H1 (cell line): Measurements from ENCODE around the gene POLR3GL. TPM values are rescaled to one million over a fixed set of nuclear protein-coding genes. Genes with fewer than 3 reads are reported as not detected.

Experiments used
- CTCF ChIA-PET: fragments of 300-600 bp; sonication (Branson Sonifier 250); formaldehyde crosslinking; loops from one replicate; lab custom pipeline; 2021; ENCODE audit not compliant: partially characterized antibody; lab: Charles Lee
- POLR2A ChIA-PET: fragments of 300-600 bp; sonication (Branson Sonifier 250); formaldehyde crosslinking; loops from one replicate; lab custom pipeline; 2021; ENCODE audit warnings: inconsistent platforms; ENCODE audit not compliant: partially characterized antibody; lab: Charles Lee
- DNase-seq, 2 experiments: peaks; one replicate each; pipeline versions ENCODE4 v3.0.0 to v3.0.0-alpha.2; 2010 to 2022; ENCODE audit warnings: low spot score in 2 of 2, low read depth in 1 of 2, mixed read lengths in 1 of 2
- FAIRE-seq: peaks from 2 replicates; lab custom pipeline; 2011; peaks lifted over from hg19 to GRCh38; lab: Jason Lieb, UNC
- H2AFZ ChIP-seq: 2 replicates; pipeline ENCODE4 v1.8.1; 2012; ENCODE audit warnings: low read length, inconsistent platforms
- H2AK5ac ChIP-seq: 2 replicates; pipeline ENCODE4 v1.6.1; 2013; ENCODE audit warnings: low read depth, low read length
- H2BK120ac ChIP-seq: replicated peaks from 2 replicates; pipeline ENCODE3; 2013; ENCODE audit warnings: low read depth, low read length, inconsistent platforms
- H2BK12ac ChIP-seq: 2 replicates; pipeline ENCODE4 v1.6.1; 2013; ENCODE audit warnings: low read depth, low read length
- H2BK15ac ChIP-seq: 2 replicates; pipeline ENCODE4 v1.6.1; 2013; ENCODE audit warnings: low read length
- H2BK20ac ChIP-seq: 2 replicates; pipeline ENCODE4 v1.6.1; 2013; ENCODE audit warnings: low read length
- H2BK5ac ChIP-seq: 2 replicates; pipeline ENCODE4 v1.6.1; 2013; ENCODE audit warnings: low read depth, low read length
- H3K14ac ChIP-seq: 2 replicates; pipeline ENCODE4 v1.6.1; 2013; ENCODE audit warnings: inconsistent platforms; ENCODE audit not compliant: insufficient read length
- H3K18ac ChIP-seq: 2 replicates; pipeline ENCODE4 v1.6.1; 2013; ENCODE audit warnings: low read length; ENCODE audit errors: extremely low read depth
- H3K23ac ChIP-seq: 2 replicates; pipeline ENCODE4 v1.6.1; 2013; ENCODE audit warnings: inconsistent platforms; ENCODE audit not compliant: insufficient read length
- H3K23me2 ChIP-seq: 2 replicates; pipeline ENCODE4 v1.6.1; 2013; ENCODE audit warnings: low read depth, low read length
- H3K27ac ChIP-seq: 2 replicates; pipeline ENCODE4 v1.6.1; 2011; ENCODE audit warnings: low read depth, low read length, inconsistent platforms
- H3K27me3 ChIP-seq, 4 experiments: replicated peaks in 1 of 4; 1 replicate in 1 of 4; 2 replicates in 3 of 4; pipeline versions ENCODE4 v1.6.1 to v1.8.1; 2011 to 2013; ENCODE audit warnings: low read length in 3 of 4, mild to moderate bottlenecking in 3 of 4, inconsistent platforms in 2 of 4, mixed read lengths in 2 of 4, moderate library complexity in 1 of 4; ENCODE audit not compliant: control insufficient read depth in 3 of 4, insufficient read depth in 3 of 4; ENCODE audit errors: extremely low read depth in 1 of 4
- H3K36me3 ChIP-seq, 4 experiments: 2 replicates each; pipeline versions ENCODE4 v1.6.1 to v1.8.1; 2011 to 2013; ENCODE audit warnings: mild to moderate bottlenecking in 4 of 4, low read length in 3 of 4, moderate library complexity in 2 of 4, control low read depth in 1 of 4, inconsistent platforms in 1 of 4; ENCODE audit not compliant: insufficient read depth in 4 of 4, control insufficient read depth in 2 of 4
- H3K4ac ChIP-seq: replicated peaks from 2 replicates; pipeline ENCODE3; 2013; ENCODE audit warnings: low read length, low read depth, mixed read lengths, inconsistent platforms; ENCODE audit not compliant: insufficient read length
- H3K4me1 ChIP-seq, 4 experiments: replicated peaks in 1 of 4; 1 replicate in 1 of 4; 2 replicates in 3 of 4; pipeline versions ENCODE4 v1.6.1 to v1.8.1; 2011 to 2013; ENCODE audit warnings: low read length in 3 of 4, inconsistent platforms in 2 of 4, mixed read lengths in 1 of 4; ENCODE audit not compliant: insufficient read depth in 4 of 4, control insufficient read depth in 3 of 4
- H3K4me2 ChIP-seq, 2 experiments: 2 replicates each; pipeline versions ENCODE4 v1.6.1 to v1.8.1; 2011 to 2013; ENCODE audit warnings: low read depth in 2 of 2, low read length in 2 of 2, control low read depth in 1 of 2, inconsistent platforms in 1 of 2, mild to moderate bottlenecking in 1 of 2; ENCODE audit not compliant: insufficient read depth in 1 of 2
- H3K4me3 ChIP-seq, 4 experiments: fragments of 200-600, 300-600 bp in 1 of 4; sonication (generic), shearing (Covaris generic), sonication (Bioruptor Twin) in 1 of 4; 2 replicates each; pipeline versions ENCODE4 v1.5.1 to v1.8.1; 2011 to 2016; ENCODE audit warnings: low read length in 4 of 4, low read depth in 3 of 4, control low read depth in 2 of 4, inconsistent platforms in 2 of 4, mild to moderate bottlenecking in 2 of 4, mixed read lengths in 1 of 4, moderate library complexity in 1 of 4; ENCODE audit not compliant: insufficient read depth in 2 of 4; ENCODE audit errors: extremely low read depth in 1 of 4
- H3K56ac ChIP-seq: replicated peaks from 2 replicates; pipeline ENCODE3; 2013; ENCODE audit warnings: low read depth, mild to moderate bottlenecking, mixed read lengths, low read length, inconsistent platforms; ENCODE audit not compliant: insufficient read length
- H3K79me1 ChIP-seq: 2 replicates; pipeline ENCODE4 v1.6.1; 2013; ENCODE audit warnings: low read depth, low read length, control low read depth
- H3K79me2 ChIP-seq, 2 experiments: 2 replicates each; pipeline versions ENCODE4 v1.6.1 to v1.8.1; 2012 to 2013; ENCODE audit warnings: low read length in 2 of 2, mild to moderate bottlenecking in 2 of 2, inconsistent platforms in 1 of 2; ENCODE audit not compliant: insufficient read depth in 2 of 2, control insufficient read depth in 1 of 2
- H3K9ac ChIP-seq, 4 experiments: replicated peaks in 1 of 4; 1 replicate in 1 of 4; 2 replicates in 3 of 4; pipeline versions ENCODE4 v1.6.1 to v1.8.1; 2011 to 2013; ENCODE audit warnings: low read depth in 3 of 4, low read length in 3 of 4, control low read depth in 2 of 4, mild to moderate bottlenecking in 2 of 4, moderate library complexity in 2 of 4, inconsistent platforms in 1 of 4; ENCODE audit errors: extremely low read depth in 1 of 4
- H3K9me3 ChIP-seq, 2 experiments: 2 replicates each; pipeline versions ENCODE4 v1.6.1 to v1.8.1; 2012 to 2013; ENCODE audit warnings: mild to moderate bottlenecking in 2 of 2, moderate library complexity in 2 of 2, control low read depth in 1 of 2, inconsistent platforms in 1 of 2, low read depth in 1 of 2, low read length in 1 of 2, mixed read lengths in 1 of 2; ENCODE audit not compliant: insufficient read depth in 2 of 2
- H4K20me1 ChIP-seq, 2 experiments: replicated peaks in 1 of 2; 2 replicates each; pipeline versions ENCODE3 to v1.8.1; 2011 to 2013; ENCODE audit warnings: inconsistent platforms in 2 of 2, low read length in 2 of 2, mild to moderate bottlenecking in 1 of 2; ENCODE audit not compliant: insufficient read depth in 2 of 2, control insufficient read depth in 1 of 2
- H4K5ac ChIP-seq: 2 replicates; pipeline ENCODE4 v1.6.1; 2013; ENCODE audit warnings: low read length, low read depth, mixed read lengths, inconsistent platforms; ENCODE audit not compliant: insufficient read length
- H4K8ac ChIP-seq: 2 replicates; pipeline ENCODE4 v1.8.0; 2013; ENCODE audit warnings: mild to moderate bottlenecking, moderate library complexity, low read length, inconsistent platforms; ENCODE audit not compliant: insufficient read depth; ENCODE audit errors: extremely low read depth
- H4K91ac ChIP-seq: replicated peaks from 2 replicates; pipeline ENCODE3; 2013; ENCODE audit warnings: low read length, mixed read lengths, inconsistent platforms; ENCODE audit not compliant: insufficient read length
- ASH2L ChIP-seq: fragments of 200-600, 300-600 bp; sonication (generic); IDR thresholded peaks from one replicate; pipeline ENCODE4 v1.7.1; 2017; ENCODE audit warnings: low read length
- EGR1 ChIP-seq: IDR thresholded peaks from 2 replicates; pipeline ENCODE4 v1.6.1; 2011; ENCODE audit warnings: low read depth, low read length, borderline replicate concordance
- FOSL1 ChIP-seq: IDR thresholded peaks from 2 replicates; pipeline ENCODE4 v1.6.1; 2011; ENCODE audit warnings: mild to moderate bottlenecking, low read depth, low read length, moderate library complexity; ENCODE audit not compliant: insufficient read depth
- HDAC6 ChIP-seq: IDR thresholded peaks from one replicate; pipeline ENCODE4 v1.7.1; 2012; ENCODE audit warnings: low read depth, mild to moderate bottlenecking, inconsistent platforms, low read length, moderate library complexity
- KDM1A ChIP-seq: fragments of 200-600, 300-600 bp; sonication (generic); IDR thresholded peaks from 2 replicates; pipeline ENCODE4 v1.7.1; 2016; ENCODE audit warnings: mild to moderate bottlenecking, low read length, borderline replicate concordance
- KDM4A ChIP-seq: IDR thresholded peaks from one replicate; pipeline ENCODE4 v1.7.1; 2012; ENCODE audit warnings: low read depth, mild to moderate bottlenecking, moderate library complexity, low read length, inconsistent platforms; ENCODE audit not compliant: severe bottlenecking
- MAFK ChIP-seq: IDR thresholded peaks from 2 replicates; pipeline ENCODE4 v1.6.1; 2012; ENCODE audit warnings: low read depth, mild to moderate bottlenecking, improper control_type of control experiment, low read length
- RBBP5 ChIP-seq: IDR thresholded peaks from 2 replicates; pipeline ENCODE4 v1.7.1; 2012; ENCODE audit warnings: low read depth, mild to moderate bottlenecking, inconsistent platforms, low read length, moderate library complexity, borderline replicate concordance
- RFX5 ChIP-seq: IDR thresholded peaks from 2 replicates; pipeline ENCODE4 v1.6.1; 2011; ENCODE audit warnings: low read depth, low read length, improper control_type of control experiment, borderline replicate concordance
- SIRT6 ChIP-seq: IDR thresholded peaks from one replicate; pipeline ENCODE4 v1.7.1; 2012; ENCODE audit warnings: low read length, inconsistent platforms
- SIX5 ChIP-seq: IDR thresholded peaks from 2 replicates; pipeline ENCODE4 v1.6.1; 2011; ENCODE audit warnings: mild to moderate bottlenecking, low read depth, low read length
- SP2 ChIP-seq: IDR thresholded peaks from 2 replicates; pipeline ENCODE4 v1.6.1; 2012; ENCODE audit warnings: mild to moderate bottlenecking, low read length, inconsistent platforms
- SP4 ChIP-seq: IDR thresholded peaks from 2 replicates; pipeline ENCODE4 v1.6.1; 2012; ENCODE audit warnings: low read length, inconsistent platforms
- TBP ChIP-seq: IDR thresholded peaks from 2 replicates; pipeline ENCODE4 v1.6.1; 2011; ENCODE audit warnings: low read depth, low read length, improper control_type of control experiment
- WGBS, 2 experiments: shearing (Covaris generic) in 1 of 2; methylation state at CpG; one replicate each; pipeline versions ENCODE4 v1.1.6 to v1.1.7; 2013 to 2015; ENCODE audit warnings: low lambda C conversion rate in 2 of 2, mixed read lengths in 2 of 2, inconsistent platforms in 1 of 2, low coverage in 1 of 2, missing lambda C conversion rate in 1 of 2; ENCODE audit not compliant: insufficient replicate concordance in 2 of 2, insufficient coverage in 1 of 2, insufficient read length in 1 of 2; ENCODE audit errors: extremely low coverage in 1 of 2, missing lambda C conversion rate in 1 of 2; 5-methylcytosine and 5-hydroxymethylcytosine counted together
- polyA plus RNA-seq, 7 experiments: library from polyadenylated mRNA; depleted of rRNA in 3 of 7; stranded (reverse) in 5 of 7; unstranded in 2 of 7; fragments of >200 nt in 5 of 7; fragments of 200-250 nt in 2 of 7; gene quantifications; 1 replicate in 5 of 7; 2 replicates in 1 of 7; 4 replicates in 1 of 7; pipeline versions ENCODE4 v1.2.1 to v1.2.3, GENCODE V29; 2011 to 2013; ENCODE audit warnings: missing spikeins in 2 of 7, mixed read lengths in 2 of 7
- total RNA-seq: library from RNA; stranded (reverse); fragmentation: NEBNext Ultra II Directional; extraction: Animal tissue kit (Norgen Biotek cat#: 25700); gene quantifications from 2 replicates; pipeline ENCODE4 v1.2.1, GENCODE V29; 2021

The POLR3GL gene
- total and polyA plus RNA-seq, 2 of the 8 experiments (the other 6 are each of a cell fraction or from before 2014, with no cell fraction given): 3.1 to 3.9 TPM

GRCh38 chr1:145917595-145917994, 46.9 kb upstream of the POLR3GL start:
- Histone ChIP-seq H3K79me1 (no peaks in the 10 kb centered on the region), H4K8ac (no peak overlapping the region), H3K56ac (no peak overlapping the region), H3K4me2 (peak overlapping the region; percentile 94 to 99), H3K36me3 (peaks cover 0 to 5% (median 0%) of the 10 kb centered on the region in 4 experiments; a peak in 3 of 8 replicates), H3K23ac (no peak overlapping the region)
- no peak for FAIRE-seq
- no peak for DNase-seq
- TF ChIP-seq TBP (no peak), RBBP5 (no peak), KDM4A (no peak), MAFK (no peak), HDAC6 (no peak), SP4 (no peak), RFX5 (no peak), SIX5 (no peak), SP2 (no peak), FOSL1 (no peak), ASH2L (no peak), KDM1A (no peak), SIRT6 (no peak), EGR1 (no peak)
- TF ChIP-seq, all 59 proteins: peak for 0
- 88% methylated on average over 5 of the region's 5 CpGs; no CpG with 5 or more reads in 1 of the 2 experiments for WGBS, 2 experiments
- no peak overlapping the region for H2BK15ac ChIP-seq
- H2BK5ac ChIP-seq: no peak overlapping the region
- no peaks in the 10 kb centered on the region for H3K27me3 ChIP-seq
- H2AFZ ChIP-seq: peak overlapping the region; percentile 15; the same call in 1 of the 2 replicates
- H3K4ac ChIP-seq: no peak overlapping the region
- H2BK20ac ChIP-seq: no peak overlapping the region
- no peak overlapping the region for H2AK5ac ChIP-seq
- no peaks in the 10 kb centered on the region for H3K79me2 ChIP-seq
- no peak overlapping the region for H2BK120ac ChIP-seq
- no peak overlapping the region for H4K5ac ChIP-seq
- peaks cover 0 to 6% (median 2%) of the 10 kb centered on the region in 4 experiments; a peak in 6 of 7 replicates for H3K4me1 ChIP-seq
- no peaks in the 10 kb centered on the region for H4K20me1 ChIP-seq
- H4K91ac ChIP-seq: no peak overlapping the region
- no peak overlapping the region for H2BK12ac ChIP-seq
- H3K4me3 ChIP-seq: peak overlapping the region; percentile 71 to 96 (median 82); a peak in 5 of 8 replicates
- H3K9me3 ChIP-seq: no peaks in the 10 kb centered on the region
- H3K9ac ChIP-seq: peak overlapping the region in 1 of 4 experiments; percentile 75; a peak in 2 of 7 replicates
- no peak overlapping the region for H3K27ac ChIP-seq
- H3K23me2 ChIP-seq: peaks cover 16% of the 10 kb centered on the region
- ChIA-PET CTCF (interaction anchor here (0.8 to 15.9 kb wide), 2 partner anchors 17 to 26 kb away, joined by 4 to 146 read pairs; no protein-coding TSS in a partner anchor), POLR2A (interaction anchor here (1.2 to 2.4 kb wide), 2 partner anchors 10 to 26 kb away, joined by 4 to 17 read pairs; partner anchors contain the start of gene RBM8A)
- H3K14ac ChIP-seq: no peak overlapping the region
- no peak overlapping the region for H3K18ac ChIP-seq
